Fibroblast of villous mesenchyme (primary cell): ENCODE data around the gene KCNQ5. TPM values are rescaled to one million over a fixed set of nuclear protein-coding genes. Genes with fewer than 3 reads are reported as not detected.

Source experiments
- DNase-seq: peaks from one replicate; pipeline ENCODE4 v3.0.0-alpha.2; 2010; ENCODE audit warnings: low read depth
- H3K4me3 ChIP-seq: 2 replicates; pipeline ENCODE4 v1.5.1; 2011; ENCODE audit warnings: low read depth, mild to moderate bottlenecking, low read length
- CTCF ChIP-seq: IDR thresholded peaks from 2 replicates; pipeline ENCODE4 v1.5.1; 2012; ENCODE audit warnings: low read depth, mild to moderate bottlenecking, low read length; ENCODE audit not compliant: insufficient read depth
- total RNA-seq: library from RNA; depleted of rRNA; stranded (reverse); fragments of >200 nt; gene quantifications from 2 replicates; pipeline ENCODE4 v1.2.3, GENCODE V29; 2012

The KCNQ5 gene
- total RNA-seq, 1 donor, result 0.86 TPM

GRCh38 chr6:73003302-73003701 lies 381.4 kb downstream of the KCNQ5 start:
- no peak for TF ChIP-seq CTCF
- H3K4me3 ChIP-seq, result no peak overlapping the region
- no peak for DNase-seq

GRCh38 chr6:73004231-73004630 lies 382.4 kb downstream of the KCNQ5 start:
- DNase-seq, result no peak
- H3K4me3 ChIP-seq, result no peak overlapping the region
- no peak for TF ChIP-seq CTCF

- TF ChIP-seq CTCF, result no peak
- no peak overlapping the region for H3K4me3 ChIP-seq
- no peak for DNase-seq
Observed at GRCh38 chr6:73004861-73005260, 383.0 kb downstream of the KCNQ5 start.

GRCh38 chr6:73006146-73006545 lies 384.3 kb downstream of the KCNQ5 start:
- peak; percentile 14 for DNase-seq
- no peak overlapping the region for H3K4me3 ChIP-seq
- TF ChIP-seq CTCF, result no peak

GRCh38 chr6:73011945-73012344 lies 390.1 kb downstream of the KCNQ5 start:
- H3K4me3 ChIP-seq, result no peak overlapping the region
- no peak for DNase-seq
- TF ChIP-seq CTCF, result no peak

- no peak overlapping the region for H3K4me3 ChIP-seq
- no peak for DNase-seq
- TF ChIP-seq CTCF, result no peak
Observed at GRCh38 chr6:73017476-73017875, 395.6 kb downstream of the KCNQ5 start.

- DNase-seq, result no peak
- no peak overlapping the region for H3K4me3 ChIP-seq
- TF ChIP-seq CTCF, result no peak
Observed at GRCh38 chr6:73024598-73024997, 402.7 kb downstream of the KCNQ5 start.
